ENCODE measurements around the gene MYL7.

MYL7 gene

DNA sequence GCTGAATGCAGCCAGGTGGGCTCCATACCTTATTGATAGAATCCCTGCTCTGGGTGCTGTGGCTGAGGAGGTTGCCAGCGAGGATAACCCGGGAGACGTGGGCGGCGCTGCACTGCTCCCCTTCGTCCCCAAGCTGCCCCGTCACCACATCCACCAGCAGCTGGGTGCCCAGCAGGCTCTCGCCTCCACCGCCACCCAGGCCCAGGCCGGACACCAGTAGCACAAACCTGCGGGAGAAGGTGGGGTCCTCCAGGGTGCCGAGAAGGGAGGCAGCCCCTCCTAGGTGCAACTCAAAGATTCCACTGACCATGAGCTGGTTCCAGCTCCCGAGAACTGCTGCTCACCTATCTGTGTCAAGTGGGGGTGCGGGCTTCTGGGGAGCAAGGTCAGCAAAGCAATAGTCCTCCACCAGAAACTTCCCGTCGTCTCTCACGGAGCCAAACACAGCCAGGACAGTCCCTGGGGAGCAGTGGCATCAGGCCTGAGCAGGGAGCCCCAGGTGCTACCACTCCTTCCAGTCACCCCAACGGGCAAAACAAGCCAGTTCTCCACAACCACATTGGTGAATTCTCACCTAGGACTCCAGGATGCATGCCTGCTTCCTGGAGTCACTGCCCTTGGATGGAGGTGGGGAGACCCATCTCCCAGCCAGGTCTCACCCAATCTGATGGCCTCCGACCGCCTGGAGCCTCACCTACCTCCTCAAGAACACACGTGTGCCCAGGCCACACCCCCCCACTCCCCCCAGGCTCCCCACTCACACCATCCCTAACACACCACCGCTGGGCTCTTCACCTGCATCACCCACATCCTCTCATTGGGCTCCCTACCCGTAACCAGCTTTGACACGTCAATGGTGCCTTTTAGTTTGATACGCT lies 24.1 kb downstream of the MYL7 start:
- Histone ChIP-seq H3K9me3 (replicated peaks; ENCODE audit: insufficient read depth, low read length) (no peaks in the 10 kb centered on the region), H3K4me2 (ENCODE audit: low read depth, low read length) (no peak overlapping the region), H3K27me3 (replicated peaks; ENCODE audit: insufficient read depth, low read length) (no peaks in the 10 kb centered on the region), H3K4me3 (ENCODE audit: low read length) (no peak overlapping the region), H3K27ac (ENCODE audit: low read length) (no peak overlapping the region), H3K79me2 (ENCODE audit: low read length) (peaks cover 31% of the 10 kb centered on the region), H3K4me1 (ENCODE audit: low read length) (peaks cover 7% of the 10 kb centered on the region; the same call in 1 of the 2 replicates), H3K36me3 (replicated peaks; ENCODE audit: insufficient read depth, low read length) (peaks cover 4% of the 10 kb centered on the region; the same call in 1 of the 2 replicates), H3K9ac (ENCODE audit: low read length) (no peak overlapping the region), H3K9me2 (replicated peaks; ENCODE audit: insufficient read depth, low read length) (no peaks in the 10 kb centered on the region), H3F3A (ENCODE audit: insufficient read depth, low read length) (no peaks in the 10 kb centered on the region), H2AFZ (ENCODE audit: low read length) (no peak overlapping the region), H4K20me1 (ENCODE audit: insufficient read depth, low read length) (no peaks in the 10 kb centered on the region)
- TF ChIP-seq EZH2 (optimal IDR thresholded peaks at IDR 0.05; ENCODE audit: low read depth, low read length) (no peak), EZH2phosphoT487 (IDR thresholded peaks at IDR 0.05; ENCODE audit: low read length) (no peak)
- TF ChIP-seq, protein P1, sequence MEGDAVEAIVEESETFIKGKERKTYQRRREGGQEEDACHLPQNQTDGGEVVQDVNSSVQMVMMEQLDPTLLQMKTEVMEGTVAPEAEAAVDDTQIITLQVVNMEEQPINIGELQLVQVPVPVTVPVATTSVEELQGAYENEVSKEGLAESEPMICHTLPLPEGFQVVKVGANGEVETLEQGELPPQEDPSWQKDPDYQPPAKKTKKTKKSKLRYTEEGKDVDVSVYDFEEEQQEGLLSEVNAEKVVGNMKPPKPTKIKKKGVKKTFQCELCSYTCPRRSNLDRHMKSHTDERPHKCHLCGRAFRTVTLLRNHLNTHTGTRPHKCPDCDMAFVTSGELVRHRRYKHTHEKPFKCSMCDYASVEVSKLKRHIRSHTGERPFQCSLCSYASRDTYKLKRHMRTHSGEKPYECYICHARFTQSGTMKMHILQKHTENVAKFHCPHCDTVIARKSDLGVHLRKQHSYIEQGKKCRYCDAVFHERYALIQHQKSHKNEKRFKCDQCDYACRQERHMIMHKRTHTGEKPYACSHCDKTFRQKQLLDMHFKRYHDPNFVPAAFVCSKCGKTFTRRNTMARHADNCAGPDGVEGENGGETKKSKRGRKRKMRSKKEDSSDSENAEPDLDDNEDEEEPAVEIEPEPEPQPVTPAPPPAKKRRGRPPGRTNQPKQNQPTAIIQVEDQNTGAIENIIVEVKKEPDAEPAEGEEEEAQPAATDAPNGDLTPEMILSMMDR (IDR thresholded peaks at IDR 0.05; ENCODE audit: low read length) = no peak
- no peak for DNase-seq

DNA sequence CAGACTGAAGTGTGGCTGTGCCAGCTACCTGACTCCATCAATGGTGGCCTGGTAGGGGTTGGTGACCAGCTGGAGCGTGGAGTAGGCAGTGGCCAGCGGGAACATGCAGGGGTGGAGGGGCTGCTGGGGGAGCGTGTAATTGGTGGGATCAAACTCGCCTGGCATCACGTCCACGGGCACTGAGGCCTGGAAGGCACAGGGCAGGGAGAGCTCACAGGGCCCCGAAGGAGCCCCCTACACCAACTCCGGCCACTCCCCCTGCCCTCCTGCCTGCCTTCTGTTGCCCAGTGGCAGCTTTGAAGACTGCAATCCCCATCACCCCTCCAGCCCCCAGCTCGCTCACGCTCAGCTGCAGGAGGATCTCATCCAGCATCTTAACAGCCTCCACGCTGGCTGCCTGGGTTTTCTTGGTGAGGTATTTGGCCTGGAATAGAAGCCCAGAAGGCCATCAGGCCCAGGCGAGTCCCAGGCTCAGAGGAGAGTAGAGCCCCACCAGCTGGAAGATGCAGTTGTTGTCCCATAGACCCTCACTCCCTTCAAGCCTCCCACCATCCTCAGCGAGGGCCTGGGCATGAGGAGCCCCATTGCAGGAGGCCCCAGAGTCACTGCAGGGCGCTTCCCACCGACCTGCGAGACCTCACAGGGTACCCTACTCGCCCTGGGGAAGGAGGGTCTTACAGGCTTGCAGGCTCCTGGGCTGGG lies 24.9 kb downstream of the MYL7 start:
- no peaks in the 10 kb centered on the region for H3K9me3 ChIP-seq (replicated peaks; ENCODE audit: insufficient read depth, low read length)
- no peaks in the 10 kb centered on the region for H3F3A ChIP-seq (ENCODE audit: insufficient read depth, low read length)
- peaks cover 2% of the 10 kb centered on the region; the same call in 1 of the 2 replicates for H3K36me3 ChIP-seq (replicated peaks; ENCODE audit: insufficient read depth, low read length)
- no peaks in the 10 kb centered on the region for H3K9me2 ChIP-seq (replicated peaks; ENCODE audit: insufficient read depth, low read length)
- no peak for DNase-seq
- H3K9ac ChIP-seq (ENCODE audit: low read length) = no peak overlapping the region
- no peaks in the 10 kb centered on the region for H4K20me1 ChIP-seq (ENCODE audit: insufficient read depth, low read length)
- no peaks in the 10 kb centered on the region for H3K27me3 ChIP-seq (replicated peaks; ENCODE audit: insufficient read depth, low read length)
- H3K4me3 ChIP-seq (ENCODE audit: low read length) = no peak overlapping the region
- no peak overlapping the region for H2AFZ ChIP-seq (ENCODE audit: low read length)
- peaks cover 23% of the 10 kb centered on the region for H3K79me2 ChIP-seq (ENCODE audit: low read length)
- H3K4me1 ChIP-seq (ENCODE audit: low read length) = no peaks in the 10 kb centered on the region
- TF ChIP-seq EZH2phosphoT487 (IDR thresholded peaks at IDR 0.05; ENCODE audit: low read length) = no peak
- TF ChIP-seq, protein P1 (IDR thresholded peaks at IDR 0.05; ENCODE audit: low read length) = no peak
- TF ChIP-seq EZH2 (optimal IDR thresholded peaks at IDR 0.05; ENCODE audit: low read depth, low read length) = no peak
- H3K27ac ChIP-seq (ENCODE audit: low read length) = no peak overlapping the region
- no peak overlapping the region for H3K4me2 ChIP-seq (ENCODE audit: low read depth, low read length)

DNA sequence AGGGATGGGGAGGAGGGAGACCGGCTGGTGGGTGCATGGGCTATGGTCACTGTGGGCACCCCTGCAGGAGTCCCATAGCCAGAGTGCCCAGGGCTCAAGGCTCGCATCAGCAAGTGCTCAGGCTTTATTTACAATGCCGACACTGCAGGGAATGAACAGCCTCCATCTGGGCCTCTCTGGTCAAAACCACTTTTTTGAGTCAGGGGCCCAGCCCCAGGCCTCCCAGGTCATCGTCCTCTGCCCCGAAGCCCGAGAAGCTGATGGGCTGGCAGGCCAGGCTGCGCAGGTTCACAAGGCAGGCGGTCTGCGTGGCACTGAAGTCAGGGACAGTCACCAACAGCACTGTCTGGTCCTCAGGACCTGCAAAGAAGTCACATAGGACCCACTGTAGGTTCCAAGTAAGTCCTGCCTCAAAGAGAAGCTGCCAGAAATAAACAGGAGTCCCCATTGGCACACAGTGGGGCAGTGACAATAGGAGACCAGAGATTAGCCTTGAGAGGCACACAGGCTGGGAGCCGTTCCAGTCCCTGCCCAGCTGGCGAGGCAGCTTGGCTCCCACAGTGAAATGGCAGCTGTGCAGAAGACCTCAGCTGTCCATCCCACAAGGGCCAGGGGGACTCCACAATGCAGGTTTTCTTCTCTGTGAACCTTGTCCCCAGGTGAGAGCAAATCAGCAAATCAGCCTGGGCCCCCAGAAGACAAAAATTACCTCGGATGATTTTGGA lies 26.4 kb downstream of the MYL7 start:
- no peaks in the 10 kb centered on the region for H3F3A ChIP-seq (ENCODE audit: insufficient read depth, low read length)
- no peaks in the 10 kb centered on the region for H3K36me3 ChIP-seq (replicated peaks; ENCODE audit: insufficient read depth, low read length)
- no peak overlapping the region for H3K4me3 ChIP-seq (ENCODE audit: low read length)
- H3K4me1 ChIP-seq (ENCODE audit: low read length) = no peaks in the 10 kb centered on the region
- peaks cover 9% of the 10 kb centered on the region; the same call in 1 of the 2 replicates for H3K79me2 ChIP-seq (ENCODE audit: low read length)
- H3K27me3 ChIP-seq (replicated peaks; ENCODE audit: insufficient read depth, low read length) = no peaks in the 10 kb centered on the region
- no peak overlapping the region for H2AFZ ChIP-seq (ENCODE audit: low read length)
- H4K20me1 ChIP-seq (ENCODE audit: insufficient read depth, low read length) = no peaks in the 10 kb centered on the region
- no peak for TF ChIP-seq EZH2 (optimal IDR thresholded peaks at IDR 0.05; ENCODE audit: low read depth, low read length)
- no peak for TF ChIP-seq EZH2phosphoT487 (IDR thresholded peaks at IDR 0.05; ENCODE audit: low read length)
- TF ChIP-seq, protein P1 (IDR thresholded peaks at IDR 0.05; ENCODE audit: low read length) = no peak
- H3K9me3 ChIP-seq (replicated peaks; ENCODE audit: insufficient read depth, low read length) = no peaks in the 10 kb centered on the region
- no peak overlapping the region for H3K9ac ChIP-seq (ENCODE audit: low read length)
- DNase-seq = no peak
- H3K4me2 ChIP-seq (ENCODE audit: low read depth, low read length) = no peak overlapping the region
- no peak overlapping the region for H3K27ac ChIP-seq (ENCODE audit: low read length)
- no peaks in the 10 kb centered on the region for H3K9me2 ChIP-seq (replicated peaks; ENCODE audit: insufficient read depth, low read length)

Measured in MM.1S (cell line).